ENCODE results near the gene PLOD2.

- TF ChIP-seq CTCF (IDR thresholded peaks at IDR 0.05; ENCODE audit: insufficient read depth, low read depth, low read length) (no peak), EZH2 (IDR thresholded peaks at IDR 0.05; ENCODE audit: insufficient read depth, low read length) (no peak)
These were observed 89.4 kb downstream of the PLOD2 start for GRCh38 chr3:146071632-146072031.

Data from astrocyte (in vitro differentiated cells and primary cell).